Vagina (tissue), 2 donors: ENCODE results near the gene CD5L.

Experiments used
- CTCF ChIP-seq, 3 experiments: fragments of 450-650 bp in 2 of 3; fragments of 200-600 bp in 1 of 3; sonication (generic) in 1 of 3; IDR thresholded peaks; one replicate each; pipeline ENCODE4 v1.5.1; 2017 to 2019; ENCODE audit warnings: antibody characterized with exemption in 3 of 3, mild to moderate bottlenecking in 2 of 3, moderate library complexity in 2 of 3
- POLR2A ChIP-seq, 2 donors: fragments of 450-650 bp; IDR thresholded peaks; one replicate each; pipeline ENCODE4 v1.6.1; 2017; ENCODE audit warnings: antibody characterized with exemption in 2 of 2, mild to moderate bottlenecking in 2 of 2, moderate library complexity in 2 of 2
- POLR2AphosphoS5 ChIP-seq, 2 donors: sonication (generic); formaldehyde crosslinking; IDR thresholded peaks; one replicate each; pipeline ENCODE4 v1.9.0; 2017; ENCODE audit warnings: antibody characterized with exemption in 2 of 2, mild to moderate bottlenecking in 2 of 2, low read depth in 1 of 2; ENCODE audit not compliant: insufficient read depth in 1 of 2

GRCh38 chr1:157842939-157843338, 1.3 kb upstream of the CD5L start:
- TF ChIP-seq CTCF (IDR thresholded peaks at IDR 0.05) (no peak), POLR2AphosphoS5 (IDR thresholded peaks at IDR 0.05; ENCODE audit: insufficient read depth in 1 of 2, low read depth in 1 of 2) (no peak), POLR2A (IDR thresholded peaks at IDR 0.05) (no peak)
